Activated CD4-positive, alpha-beta memory T cell treated with anti-CD3 and anti-CD28 coated beads, Interleukin-2, amount 10 ng/mL, durations not matched to agents 7 days and 5 days (primary cell): ENCODE results near the gene GNAT2. TPM values are rescaled to one million over a fixed set of nuclear protein-coding genes. Genes with fewer than 3 reads are reported as not detected.
A peak's percentile ranks its signal among the peaks of the same experiment; 100 is the strongest.
"Not testable (repeated sequence)": the region's sequence is repeated elsewhere in the genome, so short reads cannot be mapped to it uniquely, and the experiment has no call there.

Source experiments
- CTCF ChIA-PET: fragments of 350-600 bp; sonication (Branson Sonifier 250); formaldehyde crosslinking; loops from one replicate; lab custom pipeline; 2021; ENCODE audit warnings: antibody characterized with exemption, inconsistent platforms; lab: Charles Lee
- POLR2A ChIA-PET: fragments of 350-600 bp; sonication (Branson Sonifier 250); formaldehyde crosslinking; loops from one replicate; lab custom pipeline; 2021; ENCODE audit warnings: antibody characterized with exemption; lab: Charles Lee
- DNase-seq: peaks from one replicate; pipeline ENCODE4 v3.0.0-alpha.2; 2020
- H3K27ac Mint-ChIP-seq: one replicate; pipeline ENCODE4 v1.8.0; 2021; ENCODE audit warnings: mild to moderate bottlenecking, mixed read lengths
- H3K27me3 Mint-ChIP-seq: one replicate; pipeline ENCODE4 v1.8.0; 2021; ENCODE audit warnings: mixed read lengths
- H3K36me3 Mint-ChIP-seq: one replicate; pipeline ENCODE4 v1.8.0; 2021; ENCODE audit warnings: low read depth, mixed read lengths
- H3K4me1 Mint-ChIP-seq: one replicate; pipeline ENCODE4 v1.8.0; 2021; ENCODE audit warnings: mixed read lengths
- H3K4me3 Mint-ChIP-seq: one replicate; pipeline ENCODE4 v1.8.0; 2021; ENCODE audit warnings: mild to moderate bottlenecking, mixed read lengths
- H3K9me3 Mint-ChIP-seq: one replicate; pipeline ENCODE4 v1.8.0; 2021; ENCODE audit warnings: mixed read lengths
- total RNA-seq, 2 experiments: library from RNA; stranded (reverse); gene quantifications; one replicate each; pipeline ENCODE4 v1.2.3, GENCODE V29; 2021

GNAT2 gene
- total RNA-seq: not detected

GRCh38 chr1:109619576-109620400 is at the start of gene GNAT2, which contains the start of gene AMPD2:
TSS of gene GNAT2 (minus strand) at chr1:109619616. CDS start at chr1:109612870, 6,746 bp downstream.
TSS of gene AMPD2 (plus strand) at chr1:109619837. CDS start at chr1:109621176, 1,339 bp downstream.
- Mint-ChIP-seq H3K4me3 (peak within 1 kb of the TSS; percentile 97), H3K36me3 (peaks cover 5% of the 10 kb centered on the region), H3K4me1 (peaks cover 73% of the 10 kb centered on the region), H3K9me3 (no peaks in the 10 kb centered on the region), H3K27ac (peak within 1 kb of the TSS; percentile 93), H3K27me3 (no peaks in the 10 kb centered on the region)
- ChIA-PET CTCF (interaction anchor here (1.0 to 3.1 kb wide), 12 partner anchors 11 to 365 kb away, joined by 3 to 17 read pairs (median 4); partner anchors contain the start of genes AHCYL1 and GNAI3), POLR2A (interaction anchor here (0.7 to 8.5 kb wide), 15 partner anchors 10 to 415 kb away, joined by 3 to 106 read pairs (median 5); partner anchors contain the start of genes ATXN7L2, GNAI3, PSMA5 and SARS1)
- peak; percentile 78 for DNase-seq

- H3K36me3 Mint-ChIP-seq: no peaks in the 10 kb centered on the region
- POLR2A ChIA-PET: interaction anchor here (0.6 to 1.5 kb wide), 2 partner anchors 13 to 119 kb away, joined by 3 to 5 read pairs; no protein-coding TSS in a partner anchor
- peaks cover 26% of the 10 kb centered on the region for H3K4me1 Mint-ChIP-seq
- H3K27me3 Mint-ChIP-seq: no peaks in the 10 kb centered on the region
- no peaks in the 10 kb centered on the region for H3K9me3 Mint-ChIP-seq
- CTCF ChIA-PET: interaction anchor here (0.9 kb wide), 1 partner anchor 28 kb away, joined by 3 read pairs; no protein-coding TSS in a partner anchor
- DNase-seq: no peak
- peak overlapping the region; percentile 66 for H3K4me3 Mint-ChIP-seq
- no peak overlapping the region for H3K27ac Mint-ChIP-seq
These were observed 48.8 kb upstream of the GNAT2 start for GRCh38 chr1:109668123-109668775.

GRCh38 chr1:109667452-109668122 is 48.2 kb upstream of the GNAT2 start, which contains the start of gene GSTM2:
TSS of gene GSTM2 (plus strand) at chr1:109668057. CDS start at chr1:109668116, 59 bp downstream.
- Mint-ChIP-seq H3K36me3 (no peaks in the 10 kb centered on the region), H3K4me1 (peaks cover 26% of the 10 kb centered on the region), H3K27me3 (no peaks in the 10 kb centered on the region), H3K4me3 (peak within 1 kb of the TSS; percentile 66), H3K9me3 (no peaks in the 10 kb centered on the region), H3K27ac (no peak within 1 kb of the TSS)
- ChIA-PET POLR2A (no interaction called here), CTCF (interaction anchor here (0.6 to 0.9 kb wide), 2 partner anchors 28 to 123 kb away, joined by 3 read pairs; no protein-coding TSS in a partner anchor)
- DNase-seq: peak; percentile 74

- DNase-seq: no peak
- peaks cover 13% of the 10 kb centered on the region for H3K4me1 Mint-ChIP-seq
- CTCF ChIA-PET: no interaction called here
These were observed 45.3 kb upstream of the GNAT2 start for GRCh38 chr1:109664671-109665070.

GRCh38 chr1:109661391-109661790 is 42.0 kb upstream of the GNAT2 start:
- H3K36me3 Mint-ChIP-seq: no peaks in the 10 kb centered on the region
- H3K27me3 Mint-ChIP-seq: no peaks in the 10 kb centered on the region
- CTCF ChIA-PET: interaction anchor here (1.2 to 1.5 kb wide), 2 partner anchors 10 to 323 kb away, joined by 4 to 5 read pairs; partner anchors contain the start of gene AHCYL1
- H3K9me3 Mint-ChIP-seq: no peaks in the 10 kb centered on the region
- H3K4me3 Mint-ChIP-seq: no peak overlapping the region
- POLR2A ChIA-PET: no interaction called here
- peaks cover 2% of the 10 kb centered on the region for H3K4me1 Mint-ChIP-seq
- H3K27ac Mint-ChIP-seq: no peak overlapping the region
- DNase-seq: no peak

More at GRCh38 chr1:109664671-109665070, 45.3 kb upstream of the GNAT2 start:
- Mint-ChIP-seq H3K27me3 (no peaks in the 10 kb centered on the region), H3K9me3 (no peaks in the 10 kb centered on the region), H3K4me3 (no peak overlapping the region), H3K27ac (no peak overlapping the region), H3K36me3 (no peaks in the 10 kb centered on the region)
- POLR2A ChIA-PET: no interaction called here

GRCh38 chr1:109660691-109661026 is 41.2 kb upstream of the GNAT2 start:
- DNase-seq, H3K27ac Mint-ChIP-seq, H3K4me3 Mint-ChIP-seq, POLR2A ChIA-PET, H3K36me3 Mint-ChIP-seq, H3K27me3 Mint-ChIP-seq, H3K9me3 Mint-ChIP-seq, H3K4me1 Mint-ChIP-seq: not testable (repeated sequence)
- CTCF ChIA-PET: interaction anchor here (1.1 to 1.7 kb wide), 2 partner anchors 16 to 20 kb away, joined by 3 to 4 read pairs; no protein-coding TSS in a partner anchor

- no peaks in the 10 kb centered on the region for H3K9me3 Mint-ChIP-seq
- peaks cover 15% of the 10 kb centered on the region for H3K4me1 Mint-ChIP-seq
- no peaks in the 10 kb centered on the region for H3K36me3 Mint-ChIP-seq
- H3K27me3 Mint-ChIP-seq: peaks cover under 1% of the 10 kb centered on the region
- no peak overlapping the region for H3K27ac Mint-ChIP-seq
- H3K4me3 Mint-ChIP-seq: no peak overlapping the region
- ChIA-PET POLR2A (no interaction called here), CTCF (interaction anchor here (1.1 to 1.7 kb wide), 2 partner anchors 16 to 20 kb away, joined by 3 to 4 read pairs; no protein-coding TSS in a partner anchor)
- no peak for DNase-seq
These were observed 40.7 kb upstream of the GNAT2 start for GRCh38 chr1:109659997-109660690.

GRCh38 chr1:109659145-109659544 is 39.7 kb upstream of the GNAT2 start:
- Mint-ChIP-seq H3K4me3 (no peak overlapping the region), H3K27me3 (peaks cover 10% of the 10 kb centered on the region), H3K27ac (no peak overlapping the region), H3K4me1 (peaks cover 21% of the 10 kb centered on the region), H3K36me3 (no peaks in the 10 kb centered on the region), H3K9me3 (no peaks in the 10 kb centered on the region)
- ChIA-PET CTCF (no interaction called here), POLR2A (no interaction called here)
- no peak for DNase-seq

GRCh38 chr1:109658533-109659042 is 39.2 kb upstream of the GNAT2 start:
- CTCF ChIA-PET: interaction anchor here (1.5 kb wide), 1 partner anchor 17 kb away, joined by 5 read pairs; no protein-coding TSS in a partner anchor
- no peaks in the 10 kb centered on the region for H3K36me3 Mint-ChIP-seq

GRCh38 chr1:109657970-109658369 is 38.6 kb upstream of the GNAT2 start:
- no peak overlapping the region for H3K27ac Mint-ChIP-seq
- DNase-seq: no peak
- POLR2A ChIA-PET: no interaction called here
- H3K4me3 Mint-ChIP-seq: peak overlapping the region; percentile 5
- peaks cover 17% of the 10 kb centered on the region for H3K27me3 Mint-ChIP-seq
- H3K4me1 Mint-ChIP-seq: peaks cover 21% of the 10 kb centered on the region
- no peaks in the 10 kb centered on the region for H3K36me3 Mint-ChIP-seq
- CTCF ChIA-PET: interaction anchor here (1.5 kb wide), 1 partner anchor 16 kb away, joined by 5 read pairs; no protein-coding TSS in a partner anchor
- H3K9me3 Mint-ChIP-seq: no peaks in the 10 kb centered on the region

More at GRCh38 chr1:109658533-109659042, 39.2 kb upstream of the GNAT2 start:
- Mint-ChIP-seq H3K4me1 (peaks cover 21% of the 10 kb centered on the region), H3K27ac (no peak overlapping the region), H3K9me3 (no peaks in the 10 kb centered on the region), H3K4me3 (no peak overlapping the region), H3K27me3 (peaks cover 11% of the 10 kb centered on the region)
- no peak for DNase-seq
- POLR2A ChIA-PET: no interaction called here

- CTCF ChIA-PET: interaction anchor here (0.6 to 1.5 kb wide), 2 partner anchors 12 to 16 kb away, joined by 4 to 5 read pairs; no protein-coding TSS in a partner anchor
- no peak overlapping the region for H3K27ac Mint-ChIP-seq
These were observed 38.0 kb upstream of the GNAT2 start for GRCh38 chr1:109657395-109657794.

More at GRCh38 chr1:109657395-109657794, 38.0 kb upstream of the GNAT2 start:
- Mint-ChIP-seq H3K36me3 (no peaks in the 10 kb centered on the region), H3K4me3 (peak overlapping the region; percentile 5), H3K9me3 (no peaks in the 10 kb centered on the region), H3K27me3 (peaks cover 21% of the 10 kb centered on the region), H3K4me1 (peaks cover 21% of the 10 kb centered on the region)
- DNase-seq: no peak
- POLR2A ChIA-PET: interaction anchor here (2.4 kb wide), 1 partner anchor 327 kb away, joined by 5 read pairs; the partner anchor contains the start of gene AHCYL1
